Mesendoderm (in vitro differentiated cells): ENCODE results near the gene NLK.
"Not testable (repeated sequence)": the region's sequence is repeated elsewhere in the genome, so short reads cannot be mapped to it uniquely, and the experiment has no call there.

Experiments
- DNase-seq: peaks from one replicate; pipeline ENCODE4 v3.0.0; 2013
- H2AK5ac ChIP-seq: 2 replicates; pipeline ENCODE4 v1.6.1; 2013; ENCODE audit warnings: low read length, inconsistent platforms
- H2BK120ac ChIP-seq: 2 replicates; pipeline ENCODE4 v1.6.1; 2013; ENCODE audit warnings: low read depth, mild to moderate bottlenecking, low read length, moderate library complexity, mixed read lengths
- H2BK15ac ChIP-seq: replicated peaks from 2 replicates; pipeline ENCODE4 v1.6.1; 2013; ENCODE audit warnings: low read depth, mild to moderate bottlenecking, moderate library complexity
- H2BK5ac ChIP-seq: 2 replicates; pipeline ENCODE4 v1.6.1; 2013; ENCODE audit warnings: low read length, inconsistent platforms
- H3K18ac ChIP-seq: 2 replicates; pipeline ENCODE4 v1.6.1; 2013; ENCODE audit warnings: mild to moderate bottlenecking, low read length, mixed read lengths
- H3K23ac ChIP-seq: one replicate; pipeline ENCODE4 v1.6.1; 2013; ENCODE audit warnings: low read length
- H3K27ac ChIP-seq: 2 replicates; pipeline ENCODE4 v1.5.1; 2013; ENCODE audit warnings: low read depth, mild to moderate bottlenecking, inconsistent platforms, low read length, moderate library complexity
- H3K27me3 ChIP-seq: 2 replicates; pipeline ENCODE4 v1.6.1; 2013; ENCODE audit warnings: low read length, control low read depth, mild to moderate bottlenecking, inconsistent platforms; ENCODE audit not compliant: insufficient read depth, poor library complexity
- H3K36me3 ChIP-seq: 2 replicates; pipeline ENCODE4 v1.6.1; 2013; ENCODE audit warnings: low read length, inconsistent platforms; ENCODE audit not compliant: control insufficient read depth, insufficient read depth
- H3K4ac ChIP-seq: one replicate; pipeline ENCODE4 v1.6.1; 2013; ENCODE audit warnings: low read depth, mild to moderate bottlenecking, low read length, moderate library complexity
- H3K4me1 ChIP-seq: 2 replicates; pipeline ENCODE4 v1.6.1; 2013; ENCODE audit warnings: low read depth, low read length, inconsistent platforms; ENCODE audit not compliant: control insufficient read depth
- H3K4me2 ChIP-seq: 2 replicates; pipeline ENCODE4 v1.6.1; 2013; ENCODE audit warnings: low read length
- H3K4me3 ChIP-seq: 2 replicates; pipeline ENCODE4 v1.5.1; 2013; ENCODE audit warnings: mild to moderate bottlenecking, low read length
- H3K56ac ChIP-seq: one replicate; pipeline ENCODE4 v1.6.1; 2013; ENCODE audit warnings: low read length
- H3K79me1 ChIP-seq: 2 replicates; pipeline ENCODE4 v1.6.1; 2013; ENCODE audit warnings: low read length, inconsistent platforms
- H3K79me2 ChIP-seq: 2 replicates; pipeline ENCODE4 v1.6.1; 2013; ENCODE audit warnings: mild to moderate bottlenecking, low read length; ENCODE audit not compliant: control insufficient read depth, insufficient read depth
- H3K9ac ChIP-seq: 2 replicates; pipeline ENCODE4 v1.6.1; 2013; ENCODE audit warnings: low read length, inconsistent platforms
- H4K5ac ChIP-seq: one replicate; pipeline ENCODE4 v1.6.1; 2013; ENCODE audit warnings: low read length
- H4K8ac ChIP-seq: one replicate; pipeline ENCODE4 v1.6.1; 2013; ENCODE audit warnings: low read depth, mild to moderate bottlenecking, control low read depth, low read length, moderate library complexity
- WGBS: extraction: QIAGEN DNeasy Blood & Tissue Kit; methylation state at CpG from one replicate; pipeline ENCODE4 v1.1.7; 2013; ENCODE audit warnings: low lambda C conversion rate, missing lambda C conversion rate; ENCODE audit not compliant: insufficient coverage; ENCODE audit errors: extremely low coverage; 5-methylcytosine and 5-hydroxymethylcytosine counted together

NLK gene

DNA sequence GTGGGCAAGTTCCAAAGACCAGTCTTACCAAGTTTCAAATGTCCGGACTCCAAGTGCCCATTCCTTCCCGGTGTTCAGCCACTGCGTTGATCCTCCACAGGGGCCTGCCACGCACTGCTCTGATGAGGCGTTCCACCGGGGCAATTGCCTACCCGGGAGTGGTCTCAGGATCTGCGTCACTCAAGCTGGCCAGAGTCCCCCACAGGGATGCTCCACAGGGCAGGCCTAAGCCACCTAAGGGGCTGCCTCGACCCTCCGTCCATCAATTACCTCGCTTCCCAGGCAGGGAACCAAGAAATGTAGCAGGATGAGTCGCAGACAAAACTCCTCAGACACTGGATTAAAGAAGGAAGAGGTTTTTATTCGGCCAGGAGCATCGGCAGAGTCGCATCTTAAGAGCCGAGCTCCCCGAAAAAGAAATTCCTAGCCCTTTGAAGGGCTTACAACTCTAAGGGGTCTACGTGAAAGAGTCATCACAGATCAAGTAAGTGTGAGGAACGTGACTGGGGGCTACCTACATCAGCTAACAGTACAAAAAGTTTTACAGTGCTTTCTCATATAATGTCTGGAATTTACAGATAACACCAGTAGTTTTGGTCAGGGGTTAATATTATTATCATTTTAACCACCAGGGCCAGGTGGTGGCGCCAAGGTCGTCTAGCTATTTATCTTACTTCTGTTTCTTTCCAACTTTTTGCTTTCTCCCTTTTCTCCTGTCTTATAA, 196.2 kb downstream of the NLK start:
- H3K4ac ChIP-seq, H2BK15ac ChIP-seq, H2BK120ac ChIP-seq, H3K23ac ChIP-seq, H3K4me2 ChIP-seq, H3K27ac ChIP-seq, H3K36me3 ChIP-seq, H3K18ac ChIP-seq, H3K56ac ChIP-seq, H4K5ac ChIP-seq, H4K8ac ChIP-seq, H2AK5ac ChIP-seq, H3K4me3 ChIP-seq, H3K27me3 ChIP-seq, H3K9ac ChIP-seq, H2BK5ac ChIP-seq, H3K79me1 ChIP-seq, H3K79me2 ChIP-seq, DNase-seq, H3K4me1 ChIP-seq: not testable (repeated sequence)
- no CpG with 5 or more reads among the region's 21 CpGs for WGBS

GRCh38 chr17:28239271-28239624, 196.8 kb downstream of the NLK start:
- Histone ChIP-seq H3K23ac (no peak overlapping the region), H3K27me3 (no peaks in the 10 kb centered on the region), H3K4me3 (no peak overlapping the region), H4K8ac (no peak overlapping the region), H2BK120ac (no peak overlapping the region), H3K4ac (no peak overlapping the region), H3K79me1 (no peaks in the 10 kb centered on the region), H3K27ac (no peak overlapping the region), H3K56ac (no peak overlapping the region), H3K9ac (no peak overlapping the region), H3K4me1 (no peaks in the 10 kb centered on the region), H2BK15ac (no peak overlapping the region), H3K79me2 (no peaks in the 10 kb centered on the region), H3K4me2 (no peak overlapping the region), H3K18ac (no peak overlapping the region), H2BK5ac (no peak overlapping the region), H3K36me3 (no peaks in the 10 kb centered on the region), H2AK5ac (no peak overlapping the region), H4K5ac (no peak overlapping the region)
- no peak for DNase-seq
- WGBS = no CpG with 5 or more reads among the region's 3 CpGs

DNA sequence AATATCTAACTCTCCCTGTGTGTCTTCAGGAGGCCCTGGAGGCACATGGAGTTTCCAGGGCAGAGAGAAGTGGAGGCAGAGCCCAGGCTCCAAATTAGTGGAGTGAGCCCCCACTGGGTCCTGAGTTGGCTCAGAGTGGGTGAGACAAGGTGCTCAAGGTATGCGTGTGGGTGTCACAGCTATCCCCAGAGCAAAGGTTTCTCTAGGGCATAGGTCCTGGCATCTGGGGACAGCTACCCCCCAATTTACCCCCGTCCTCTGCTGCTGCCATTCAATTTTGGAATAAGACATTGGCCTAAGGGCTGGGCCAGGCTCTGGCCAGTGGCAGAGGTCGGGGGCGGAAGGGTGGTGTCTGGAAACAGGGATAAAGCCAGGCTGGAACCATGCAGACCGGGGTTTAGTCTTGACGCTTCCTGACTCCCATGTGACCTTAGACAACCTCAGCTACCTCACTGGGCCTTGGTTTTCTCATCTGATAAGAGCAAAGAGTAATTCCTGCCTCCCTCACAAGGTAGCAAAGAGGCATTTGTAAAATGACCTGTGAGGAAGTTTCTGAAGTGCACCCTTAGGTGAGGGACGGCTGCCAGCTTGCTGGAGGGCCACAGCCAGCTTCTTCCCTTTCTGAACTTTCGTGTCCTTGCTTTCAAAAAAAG, 198.3 kb downstream of the NLK start:
- Histone ChIP-seq H3K79me2 (no peaks in the 10 kb centered on the region), H2BK5ac (no peak overlapping the region), H4K5ac (no peak overlapping the region), H3K56ac (no peak overlapping the region), H2BK15ac (no peak overlapping the region), H3K27me3 (no peaks in the 10 kb centered on the region), H3K18ac (no peak overlapping the region), H3K4me2 (no peak overlapping the region), H3K9ac (no peak overlapping the region), H4K8ac (no peak overlapping the region), H3K79me1 (no peaks in the 10 kb centered on the region), H3K36me3 (no peaks in the 10 kb centered on the region), H3K4me3 (no peak overlapping the region), H3K23ac (no peak overlapping the region), H2AK5ac (no peak overlapping the region), H3K4me1 (no peaks in the 10 kb centered on the region), H3K4ac (no peak overlapping the region), H3K27ac (no peak overlapping the region), H2BK120ac (no peak overlapping the region)
- DNase-seq = no peak
- WGBS = no CpG with 5 or more reads among the region's 8 CpGs

GRCh38 chr17:28242791-28243190, 200.3 kb downstream of the NLK start:
- H4K8ac ChIP-seq = no peak overlapping the region
- no peak overlapping the region for H2BK15ac ChIP-seq
- H3K79me1 ChIP-seq = no peaks in the 10 kb centered on the region
- H3K79me2 ChIP-seq = no peaks in the 10 kb centered on the region
- DNase-seq = no peak
- H3K36me3 ChIP-seq = no peaks in the 10 kb centered on the region
- H3K4ac ChIP-seq = no peak overlapping the region
- no peaks in the 10 kb centered on the region for H3K4me1 ChIP-seq
- H3K4me2 ChIP-seq = no peak overlapping the region
- H3K27ac ChIP-seq = no peak overlapping the region
- H2BK5ac ChIP-seq = no peak overlapping the region
- H4K5ac ChIP-seq = no peak overlapping the region
- no peak overlapping the region for H3K23ac ChIP-seq
- H3K4me3 ChIP-seq = no peak overlapping the region
- H2BK120ac ChIP-seq = no peak overlapping the region
- H2AK5ac ChIP-seq = no peak overlapping the region
- no CpG with 5 or more reads among the region's 6 CpGs for WGBS
- H3K18ac ChIP-seq = no peak overlapping the region
- H3K56ac ChIP-seq = no peak overlapping the region
- no peaks in the 10 kb centered on the region for H3K27me3 ChIP-seq
- H3K9ac ChIP-seq = no peak overlapping the region

- DNase-seq, H3K18ac ChIP-seq, H4K8ac ChIP-seq, H3K56ac ChIP-seq, H3K4me1 ChIP-seq, H3K27me3 ChIP-seq, H3K4me3 ChIP-seq, H3K79me2 ChIP-seq, H2BK5ac ChIP-seq, H3K36me3 ChIP-seq, H3K4me2 ChIP-seq, H2AK5ac ChIP-seq, H2BK15ac ChIP-seq, H4K5ac ChIP-seq, H3K4ac ChIP-seq, H3K79me1 ChIP-seq, H2BK120ac ChIP-seq, H3K27ac ChIP-seq, H3K9ac ChIP-seq, H3K23ac ChIP-seq: not testable (repeated sequence)
- no CpG with 5 or more reads among the region's 4 CpGs for WGBS
Observed at GRCh38 chr17:28243268-28243667, 200.8 kb downstream of the NLK start.

GRCh38 chr17:28244446-28244845, 202.0 kb downstream of the NLK start:
- H3K4me2 ChIP-seq = no peak overlapping the region
- no peaks in the 10 kb centered on the region for H3K27me3 ChIP-seq
- H2BK5ac ChIP-seq = no peak overlapping the region
- H3K23ac ChIP-seq = no peak overlapping the region
- no peak overlapping the region for H2BK15ac ChIP-seq
- H3K4me3 ChIP-seq = no peak overlapping the region
- no peak overlapping the region for H3K18ac ChIP-seq
- no peak overlapping the region for H4K5ac ChIP-seq
- WGBS = no CpG with 5 or more reads among the region's 4 CpGs
- no peaks in the 10 kb centered on the region for H3K4me1 ChIP-seq
- no peaks in the 10 kb centered on the region for H3K36me3 ChIP-seq
- H2AK5ac ChIP-seq = no peak overlapping the region
- H3K79me1 ChIP-seq = no peaks in the 10 kb centered on the region
- H3K79me2 ChIP-seq = no peaks in the 10 kb centered on the region
- H3K4ac ChIP-seq = no peak overlapping the region
- no peak overlapping the region for H2BK120ac ChIP-seq
- no peak overlapping the region for H3K56ac ChIP-seq
- H3K9ac ChIP-seq = no peak overlapping the region
- H3K27ac ChIP-seq = no peak overlapping the region
- no peak for DNase-seq
- H4K8ac ChIP-seq = no peak overlapping the region
